Upper lobe of left lung (tissue), 4 donors: ENCODE results near the gene NAGLU.

Experiments used
- EP300 ChIP-seq, 4 donors: sonication (generic); formaldehyde crosslinking; IDR thresholded peaks; one replicate each; pipeline ENCODE4 v1.5.1; 2017; ENCODE audit warnings: antibody characterized with exemption in 4 of 4, control low read depth in 2 of 4
- POLR2A ChIP-seq, 4 donors: fragments of 450-650 bp; IDR thresholded peaks; one replicate each; pipeline ENCODE4 v1.5.1; 2016 to 2017; ENCODE audit warnings: antibody characterized with exemption in 4 of 4, mild to moderate bottlenecking in 2 of 4
- TF ChIP-seq, protein P1 (sequence below), 6 experiments: fragments of 450-650 bp in 4 of 6; fragments of 200-600 bp in 2 of 6; sonication (generic) in 2 of 6; IDR thresholded peaks; one replicate each; pipeline ENCODE4 v1.5.1; 2016 to 2019; ENCODE audit warnings: antibody characterized with exemption in 6 of 6

GRCh38 chr17:42488032-42488431 lies 48.0 kb upstream of the NAGLU start:
- TF ChIP-seq, protein P1, sequence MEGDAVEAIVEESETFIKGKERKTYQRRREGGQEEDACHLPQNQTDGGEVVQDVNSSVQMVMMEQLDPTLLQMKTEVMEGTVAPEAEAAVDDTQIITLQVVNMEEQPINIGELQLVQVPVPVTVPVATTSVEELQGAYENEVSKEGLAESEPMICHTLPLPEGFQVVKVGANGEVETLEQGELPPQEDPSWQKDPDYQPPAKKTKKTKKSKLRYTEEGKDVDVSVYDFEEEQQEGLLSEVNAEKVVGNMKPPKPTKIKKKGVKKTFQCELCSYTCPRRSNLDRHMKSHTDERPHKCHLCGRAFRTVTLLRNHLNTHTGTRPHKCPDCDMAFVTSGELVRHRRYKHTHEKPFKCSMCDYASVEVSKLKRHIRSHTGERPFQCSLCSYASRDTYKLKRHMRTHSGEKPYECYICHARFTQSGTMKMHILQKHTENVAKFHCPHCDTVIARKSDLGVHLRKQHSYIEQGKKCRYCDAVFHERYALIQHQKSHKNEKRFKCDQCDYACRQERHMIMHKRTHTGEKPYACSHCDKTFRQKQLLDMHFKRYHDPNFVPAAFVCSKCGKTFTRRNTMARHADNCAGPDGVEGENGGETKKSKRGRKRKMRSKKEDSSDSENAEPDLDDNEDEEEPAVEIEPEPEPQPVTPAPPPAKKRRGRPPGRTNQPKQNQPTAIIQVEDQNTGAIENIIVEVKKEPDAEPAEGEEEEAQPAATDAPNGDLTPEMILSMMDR (IDR thresholded peaks at IDR 0.05) = no peak
- TF ChIP-seq POLR2A (IDR thresholded peaks at IDR 0.05) = no peak
- TF ChIP-seq EP300 (IDR thresholded peaks at IDR 0.05) = no peak
